Right cardiac atrium (tissue), 5 donors: ENCODE results near the gene BEND6. TPM values are rescaled to one million over a fixed set of nuclear protein-coding genes. Genes with fewer than 3 reads are reported as not detected.

Experiments used
- ATAC-seq, 2 donors: fragments of 200-7000 bp; cut with Tn5 transposase; one replicate each; pipeline versions ENCODE4 v1.8.0 to v1.9.1; 2020; ENCODE audit warnings: moderate library complexity in 2 of 2, mild to moderate bottlenecking in 1 of 2
- DNase-seq, 3 donors: peaks; one replicate each; pipeline ENCODE4 v3.0.0-alpha.2; 2020
- H3K27ac ChIP-seq: one replicate; pipeline ENCODE4 v1.5.1; 2013; ENCODE audit warnings: mild to moderate bottlenecking, low read length, control low read depth, moderate library complexity
- H3K27me3 ChIP-seq: one replicate; pipeline ENCODE4 v1.6.1; 2013; ENCODE audit not compliant: control insufficient read depth, insufficient read depth
- H3K4me1 ChIP-seq: one replicate; pipeline ENCODE4 v1.6.1; 2013; ENCODE audit warnings: low read length; ENCODE audit not compliant: control insufficient read depth, insufficient read depth
- H3K4me3 ChIP-seq: one replicate; pipeline ENCODE4 v1.5.1; 2013; ENCODE audit warnings: low read length, control low read depth
- H3K9me3 ChIP-seq: one replicate; pipeline ENCODE4 v1.6.1; 2013; ENCODE audit warnings: low read length; ENCODE audit not compliant: control insufficient read depth
- WGBS: extraction: QIAGEN DNeasy Blood & Tissue Kit; methylation state at CpG from one replicate; pipeline ENCODE4 v1.1.7; 2013; 5-methylcytosine and 5-hydroxymethylcytosine counted together
- intact Hi-C, 4 donors: fragments of 100-400 bp; cut with DNase I; formaldehyde crosslinking; loops; one replicate each; pipeline versions ENCODE4 v1.11.0 to v1.14.0; 2022 to 2023
- polyA plus RNA-seq: library from polyadenylated mRNA; stranded (reverse); fragments of 200-250 nt; gene quantifications from one replicate; pipeline ENCODE4 v1.2.3, GENCODE V29; 2013
- total RNA-seq, 4 donors: library from RNA; stranded (reverse); fragmentation: NEBNext Ultra II Directional; extraction: Animal tissue kit (Norgen Biotek cat#: 25700); gene quantifications; one replicate each; pipeline ENCODE4 v1.2.1, GENCODE V29; 2021
- donor health status: healthy with polysubstance abuse.
- donor health status: DM: no; HTN: yes; CAD: no.
- donor health status: DM: no; HTN: no; CAD: no.
- donor health status: DM: no; HTN: yes; CAD: no; lungs with severe emphysema.
- donor health status: DM: yes; HTN: yes; CAD: no.

BEND6 gene
- total and polyA plus RNA-seq, 5 donors: 0.70 to 2.4 (median 1.3) TPM

DNA sequence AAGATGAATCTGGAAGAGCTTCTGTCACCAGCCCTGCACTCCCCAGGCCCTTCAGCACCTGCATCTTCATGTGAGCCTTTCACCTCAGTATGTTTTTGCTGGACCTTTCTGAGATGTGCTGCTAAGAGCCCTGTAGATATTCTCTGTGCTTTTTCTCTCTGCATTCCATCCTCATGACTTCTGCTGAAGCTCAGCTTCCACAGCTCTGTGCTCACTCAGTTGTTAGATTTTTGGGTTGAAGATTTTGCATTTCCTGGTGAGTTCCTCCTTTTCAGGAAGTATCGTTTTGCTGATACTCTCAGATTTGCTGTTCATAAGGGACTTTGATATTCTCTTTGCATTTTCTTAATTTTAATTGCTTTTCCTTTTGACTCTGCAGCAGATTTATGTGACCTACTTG, 109.9 kb downstream of the BEND6 start:
- Histone ChIP-seq H3K4me3 (no peak overlapping the region), H3K27ac (no peak overlapping the region), H3K27me3 (no peaks in the 10 kb centered on the region), H3K9me3 (no peaks in the 10 kb centered on the region), H3K4me1 (no peaks in the 10 kb centered on the region)
- intact Hi-C loops: no loop called here
- DNase-seq (no peak), ATAC-seq (no peak)
- WGBS: 65% methylated on average over 1 of the region's 1 CpG

DNA sequence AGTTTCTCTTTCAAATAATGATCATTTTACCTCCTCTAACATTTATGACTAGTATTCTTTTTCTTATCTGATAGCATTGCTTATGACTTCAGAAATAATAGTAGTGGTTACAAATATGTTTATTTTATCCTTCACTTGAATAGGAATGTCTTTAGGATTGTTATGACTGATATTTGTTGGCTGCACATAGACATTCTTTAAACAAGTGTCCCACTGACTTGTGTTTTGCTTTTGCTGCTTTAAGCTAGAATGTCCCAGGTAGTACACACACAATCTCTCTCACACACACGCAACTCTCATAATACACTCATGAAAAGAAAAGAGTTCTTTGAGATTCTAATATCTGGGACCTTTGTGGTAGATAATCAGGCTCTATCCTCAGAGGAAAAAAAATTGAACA, 113.2 kb downstream of the BEND6 start:
- 96% methylated on average over 1 of the region's 1 CpG for WGBS
- Histone ChIP-seq H3K4me1 (no peaks in the 10 kb centered on the region), H3K27me3 (no peaks in the 10 kb centered on the region), H3K9me3 (no peaks in the 10 kb centered on the region), H3K4me3 (no peak overlapping the region), H3K27ac (no peak overlapping the region)
- DNase-seq (no peak), ATAC-seq (no peak)
- intact Hi-C loops: no loop called here

DNA sequence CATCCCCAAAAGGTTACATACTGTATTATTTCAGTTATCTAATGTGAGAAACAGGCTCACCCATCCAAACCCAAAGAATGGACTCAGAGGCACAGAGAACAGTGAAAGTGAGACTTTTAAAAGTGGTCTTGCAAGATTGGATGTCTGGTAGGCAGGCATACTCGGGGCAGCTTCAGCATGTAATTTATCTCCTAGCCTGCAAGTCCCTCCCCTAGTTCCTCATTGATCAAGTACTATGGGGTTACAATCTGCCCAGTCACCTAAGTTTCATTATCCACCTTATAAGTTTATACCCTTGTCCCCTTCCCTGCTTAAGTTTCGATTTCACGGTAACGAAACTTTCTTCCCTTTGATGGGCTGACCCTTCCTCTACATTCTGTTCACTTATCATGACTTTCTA, 114.3 kb downstream of the BEND6 start:
- ATAC-seq (no peak), DNase-seq (no peak)
- Histone ChIP-seq H3K27me3 (no peaks in the 10 kb centered on the region), H3K4me3 (no peak overlapping the region), H3K9me3 (no peaks in the 10 kb centered on the region), H3K4me1 (no peaks in the 10 kb centered on the region), H3K27ac (no peak overlapping the region)
- 84% methylated on average over 4 of the region's 4 CpGs for WGBS
- intact Hi-C loops: no loop called here

DNA sequence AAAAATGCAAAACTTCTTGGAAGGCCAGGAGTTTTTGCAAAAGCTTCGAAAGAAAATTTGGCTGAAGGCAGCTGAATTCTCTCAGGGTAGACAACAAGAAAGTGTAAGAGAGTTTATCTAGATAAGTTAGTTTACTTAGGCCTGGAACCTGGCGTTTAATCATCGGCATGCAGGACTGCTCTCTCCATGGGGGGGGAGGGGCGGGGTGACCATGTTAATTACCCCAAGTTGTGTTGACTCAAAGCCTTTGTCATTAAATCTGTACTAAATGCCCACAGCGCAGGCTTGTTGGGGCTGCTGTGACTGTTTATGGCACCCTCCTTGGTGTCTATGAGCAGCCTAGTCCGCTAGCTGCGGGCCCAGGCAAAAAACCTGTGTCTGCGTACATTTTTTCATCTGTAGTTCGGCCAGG, 115.0 kb downstream of the BEND6 start:
- no peaks in the 10 kb centered on the region for H3K9me3 ChIP-seq
- no peaks in the 10 kb centered on the region for H3K27me3 ChIP-seq
- ATAC-seq: no peak
- H3K4me3 ChIP-seq: no peak overlapping the region
- H3K27ac ChIP-seq: no peak overlapping the region
- WGBS: 81% methylated on average over 9 of the region's 9 CpGs
- intact Hi-C loops: no loop called here
- no peaks in the 10 kb centered on the region for H3K4me1 ChIP-seq
- DNase-seq: no peak

DNA sequence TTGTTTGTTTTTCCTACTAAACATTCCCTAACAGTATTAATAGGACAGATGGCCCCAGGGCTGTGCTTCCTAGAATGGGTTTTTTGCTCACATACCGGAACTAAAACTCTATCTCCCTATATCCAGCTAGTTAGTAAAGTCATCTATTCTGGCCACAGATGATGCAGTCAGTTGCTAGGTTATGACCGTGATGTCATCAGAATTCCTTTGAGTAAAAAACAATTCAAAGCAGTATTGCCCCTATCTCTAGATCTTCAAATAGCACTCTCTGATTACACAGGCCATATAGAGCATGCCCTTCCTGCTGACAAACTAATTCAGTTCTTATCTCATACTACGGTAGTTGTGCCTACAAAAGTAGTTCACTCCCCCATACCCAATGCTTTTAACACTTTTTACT, 117.2 kb downstream of the BEND6 start:
- intact Hi-C loops: no loop called here
- Histone ChIP-seq H3K4me1 (no peaks in the 10 kb centered on the region), H3K27me3 (no peaks in the 10 kb centered on the region), H3K9me3 (no peaks in the 10 kb centered on the region), H3K27ac (no peak overlapping the region), H3K4me3 (no peak overlapping the region)
- no peak for DNase-seq
- ATAC-seq: no peak
- WGBS: 81% methylated on average over 3 of the region's 3 CpGs

DNA sequence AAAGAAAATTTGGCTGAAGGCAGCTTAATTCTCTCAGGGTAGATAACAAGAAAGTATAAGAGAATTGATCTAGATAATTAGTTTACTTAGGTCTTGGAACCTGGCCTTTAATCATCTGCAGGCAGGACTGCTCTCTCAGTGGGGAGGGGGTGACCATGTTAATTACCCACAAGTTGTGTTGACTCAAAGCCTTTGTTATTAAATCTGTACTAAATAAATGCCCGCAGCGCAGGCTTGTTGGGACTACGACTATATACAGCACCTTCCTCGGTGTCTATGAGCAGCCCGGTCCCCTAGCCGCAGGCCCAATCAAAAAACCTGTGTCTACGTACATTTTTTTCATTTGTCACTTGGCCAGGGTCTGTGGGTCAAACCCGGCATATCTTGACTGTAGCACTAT, 119.5 kb downstream of the BEND6 start:
- no peak for DNase-seq
- Histone ChIP-seq H3K27me3 (no peaks in the 10 kb centered on the region), H3K4me3 (no peak overlapping the region), H3K27ac (no peak overlapping the region), H3K4me1 (no peaks in the 10 kb centered on the region), H3K9me3 (no peaks in the 10 kb centered on the region)
- no peak for ATAC-seq
- 96% methylated on average over 8 of the region's 8 CpGs for WGBS
- intact Hi-C loops: no loop called here

DNA sequence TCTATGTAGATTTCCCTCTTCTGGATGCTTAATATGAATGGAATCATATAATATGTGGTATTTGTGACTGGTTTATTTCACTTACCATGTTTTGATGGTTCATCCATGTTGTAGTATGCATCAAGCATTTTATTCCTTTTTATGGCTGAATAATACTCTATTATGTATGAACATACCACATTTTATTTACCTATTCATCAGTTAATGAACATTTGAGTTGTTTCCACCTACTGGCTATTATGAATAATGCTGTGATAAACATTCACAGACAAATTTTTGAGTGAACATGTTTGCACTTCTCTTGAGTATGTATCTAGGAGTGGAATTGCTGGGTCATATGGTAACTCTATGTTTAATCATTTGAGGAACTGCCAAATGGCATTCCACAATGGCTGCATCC, 120.2 kb downstream of the BEND6 start:
- Histone ChIP-seq H3K4me1 (no peaks in the 10 kb centered on the region), H3K27me3 (no peaks in the 10 kb centered on the region), H3K4me3 (no peak overlapping the region), H3K27ac (no peak overlapping the region), H3K9me3 (no peaks in the 10 kb centered on the region)
- intact Hi-C loops: no loop called here
- DNase-seq (no peak), ATAC-seq (no peak)

Other genes with a start within 250 kb of the BEND6 start
- 10 to 100 TPM in 1 of 4 donors, 1 to 10 TPM in 3; 6.3 to 10.3 (median 9.1) TPM for gene KIAA1586, start 91.6 kb downstream of the BEND6 start, total RNA-seq
- 3.1 TPM for gene KIAA1586, start 91.6 kb downstream of the BEND6 start, polyA plus RNA-seq
- 10 to 100 TPM; 27.1 to 41.9 (median 28.7) TPM for gene ZNF451, start 135.1 kb downstream of the BEND6 start, total RNA-seq
- 11.0 TPM for gene ZNF451, start 135.1 kb downstream of the BEND6 start, polyA plus RNA-seq
- 10 to 100 TPM; 11.3 to 17.8 (median 16.0) TPM for gene BAG2, start 217.2 kb downstream of the BEND6 start, total RNA-seq
- gene BAG2, start 217.2 kb downstream of the BEND6 start, polyA plus RNA-seq: 10.1 TPM